HG03457 (cell line): ENCODE results near the gene HSPB3.
"Not testable (repeated sequence)": the region's sequence is repeated elsewhere in the genome, so short reads cannot be mapped to it uniquely, and the experiment has no call there.

ENCODE experiments used
- ATAC-seq: cut with Tn5 transposase; IDR thresholded peaks from one replicate; pipeline ENCODE4 v1.9.1; 2021; ENCODE audit warnings: moderate number of reproducible peaks; ENCODE audit not compliant: unreplicated experiment

Gene HSPB3, protein sequence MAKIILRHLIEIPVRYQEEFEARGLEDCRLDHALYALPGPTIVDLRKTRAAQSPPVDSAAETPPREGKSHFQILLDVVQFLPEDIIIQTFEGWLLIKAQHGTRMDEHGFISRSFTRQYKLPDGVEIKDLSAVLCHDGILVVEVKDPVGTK

DNA sequence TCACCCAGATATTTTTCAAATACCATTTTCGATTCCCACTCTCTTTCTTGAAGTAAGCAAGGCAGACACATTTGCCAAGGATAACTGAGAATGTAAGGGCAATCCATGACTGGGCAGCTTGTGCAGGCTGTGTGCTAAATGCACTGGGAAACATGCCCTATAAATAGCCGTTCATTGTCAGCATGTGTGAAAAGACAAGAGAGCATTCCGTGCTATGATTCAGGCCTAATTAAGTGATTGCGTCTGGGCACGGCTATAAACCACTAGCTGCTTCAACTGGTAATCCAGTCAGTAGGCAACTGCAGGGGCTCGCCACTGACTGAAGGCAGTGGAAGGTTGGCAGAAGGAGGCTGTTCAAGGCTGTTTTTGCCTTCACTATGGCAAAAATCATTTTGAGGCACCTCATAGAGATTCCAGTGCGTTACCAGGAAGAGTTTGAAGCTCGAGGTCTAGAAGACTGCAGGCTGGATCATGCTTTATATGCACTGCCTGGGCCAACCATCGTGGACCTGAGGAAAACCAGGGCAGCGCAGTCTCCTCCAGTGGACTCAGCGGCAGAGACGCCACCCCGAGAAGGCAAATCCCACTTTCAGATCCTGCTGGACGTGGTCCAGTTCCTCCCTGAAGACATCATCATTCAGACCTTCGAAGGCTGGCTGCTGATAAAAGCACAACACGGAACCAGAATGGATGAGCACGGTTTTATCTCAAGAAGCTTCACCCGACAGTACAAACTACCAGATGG is at the start of gene HSPB3:
TSS of gene HSPB3 (plus strand) at position 287 of the 745 bp plus-strand sequence. CDS start at position 378, 91 bp downstream.
- ATAC-seq, result no peak

DNA sequence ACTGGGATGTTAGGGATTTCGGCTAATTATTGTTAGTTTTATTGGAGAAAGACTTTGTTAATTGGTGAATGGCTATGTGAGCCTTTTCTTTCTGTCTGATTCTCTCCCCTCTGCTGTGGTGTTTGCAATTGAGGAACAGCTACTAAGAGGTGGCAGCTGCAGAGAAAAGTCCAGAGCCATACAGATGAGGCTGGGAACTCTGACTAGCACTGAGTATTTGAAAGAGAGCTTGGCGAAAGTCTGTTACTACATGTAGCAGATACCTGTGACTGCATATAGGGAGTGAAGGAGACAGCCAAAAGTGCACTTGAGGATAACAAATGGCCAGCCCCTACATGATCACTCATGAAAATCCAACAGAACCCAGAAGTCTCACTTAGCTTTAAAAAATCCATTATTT is 44.3 kb upstream of the HSPB3 start:
- no peak for ATAC-seq

DNA sequence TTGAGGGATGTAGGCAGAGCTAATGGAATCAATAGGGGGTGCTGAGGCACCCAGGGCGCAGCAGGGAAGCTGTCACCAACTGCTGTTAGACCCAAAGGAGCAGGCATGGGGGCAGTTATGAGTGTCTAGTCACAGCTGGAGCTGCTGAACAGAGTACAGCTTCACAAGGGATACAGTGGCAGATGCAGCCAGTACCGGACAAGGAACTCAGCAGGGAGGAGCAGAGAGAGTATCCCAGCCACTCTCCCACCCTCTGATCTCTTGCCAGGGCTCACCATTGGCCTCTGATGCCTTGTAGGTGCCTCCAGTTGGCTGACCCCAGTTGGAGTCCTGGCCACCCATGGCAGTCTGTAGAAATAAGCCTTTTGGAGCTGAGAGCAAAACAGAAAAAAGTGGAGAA is 42.6 kb upstream of the HSPB3 start:
- ATAC-seq, result no peak

DNA sequence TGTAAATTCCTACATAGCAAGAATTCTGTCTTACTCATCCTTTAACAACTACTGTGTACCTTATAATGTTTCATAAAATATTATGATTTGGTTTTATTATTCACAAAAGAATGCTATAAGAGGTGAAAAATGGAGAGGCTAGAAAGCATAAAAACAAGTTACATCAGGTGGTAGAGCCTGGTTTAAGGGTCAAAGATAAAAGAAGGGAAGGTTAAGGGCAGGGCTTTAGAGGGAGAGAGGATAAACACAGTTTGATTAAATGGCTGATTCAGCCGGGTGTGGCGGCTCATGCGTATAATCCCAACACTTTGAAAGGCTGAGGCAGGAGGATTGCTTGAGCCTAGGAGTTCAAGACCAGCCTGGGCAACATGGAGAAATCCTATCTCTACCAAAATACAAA is 40.4 kb upstream of the HSPB3 start:
- no peak for ATAC-seq

DNA sequence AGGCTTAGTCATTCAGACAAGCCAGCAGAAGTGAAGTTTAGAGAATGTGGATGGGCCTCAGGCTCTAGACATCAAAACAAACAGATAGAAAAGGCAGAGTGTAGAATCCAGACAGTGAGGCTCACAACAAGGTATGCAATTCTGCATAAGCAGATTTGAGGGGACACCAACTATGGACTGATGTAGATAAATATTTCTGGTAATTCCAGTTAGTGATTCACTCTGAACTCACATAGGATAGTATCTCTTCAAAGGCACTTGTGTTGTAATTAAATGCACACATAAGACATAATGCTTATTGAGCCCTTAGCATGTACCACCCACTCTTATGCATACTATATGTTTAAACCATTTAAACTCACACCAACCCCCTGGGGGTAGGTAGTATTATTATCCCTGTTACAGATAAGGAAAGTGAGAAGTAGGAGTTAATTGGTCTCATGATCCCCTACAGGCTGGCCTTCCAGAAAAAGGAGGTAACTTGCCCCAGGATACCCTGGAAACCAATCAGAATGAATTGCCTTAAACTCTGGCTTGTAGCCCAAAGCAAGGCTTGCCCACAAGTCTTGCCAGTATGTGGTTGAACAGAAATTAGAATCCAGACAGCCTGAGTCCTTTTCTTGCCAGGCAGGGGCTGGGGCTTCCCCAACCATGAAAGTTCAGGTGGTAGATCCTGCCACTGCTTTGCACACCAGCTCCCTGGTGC is 39.5 kb upstream of the HSPB3 start:
- ATAC-seq, result no peak

DNA sequence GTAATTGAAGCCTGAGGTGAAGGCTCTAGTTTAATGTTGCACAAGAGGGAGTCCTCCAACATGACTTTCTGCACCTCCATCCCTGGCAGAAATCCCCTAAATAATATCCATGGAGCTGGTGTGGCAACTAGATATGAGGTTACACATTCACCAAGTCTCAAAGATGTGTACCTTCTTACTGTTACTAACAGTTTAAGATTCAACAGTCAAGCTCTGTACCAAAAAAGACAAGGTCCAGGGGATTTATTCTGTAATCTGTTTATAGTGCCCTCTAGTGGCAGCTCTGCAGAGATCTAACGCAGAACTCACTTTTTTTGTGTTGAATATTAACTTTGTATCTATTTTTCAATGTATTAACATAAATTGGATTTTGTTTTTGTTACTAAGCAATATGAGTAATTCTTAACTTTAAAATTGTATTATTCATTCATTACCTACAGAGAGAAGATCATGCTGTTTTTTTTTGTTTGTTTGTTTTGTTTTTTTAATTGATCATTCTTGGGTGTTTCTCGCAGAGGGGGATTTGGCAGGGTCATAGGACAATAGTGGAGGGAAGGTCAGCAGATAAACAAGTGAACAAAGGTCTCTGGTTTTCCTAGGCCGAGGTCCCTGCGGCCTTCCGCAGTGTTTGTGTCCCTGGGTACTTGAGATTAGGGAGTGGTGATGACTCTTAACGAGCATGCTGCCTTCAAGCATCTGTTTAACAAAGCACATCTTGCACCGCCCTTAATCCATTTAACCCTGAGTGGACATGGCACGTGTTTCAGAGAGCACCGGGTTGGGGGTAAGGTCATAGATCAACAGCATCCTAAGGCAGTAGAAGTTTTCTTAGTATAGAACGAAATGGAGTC is 35.7 kb upstream of the HSPB3 start:
- not testable (repeated sequence) for ATAC-seq

DNA sequence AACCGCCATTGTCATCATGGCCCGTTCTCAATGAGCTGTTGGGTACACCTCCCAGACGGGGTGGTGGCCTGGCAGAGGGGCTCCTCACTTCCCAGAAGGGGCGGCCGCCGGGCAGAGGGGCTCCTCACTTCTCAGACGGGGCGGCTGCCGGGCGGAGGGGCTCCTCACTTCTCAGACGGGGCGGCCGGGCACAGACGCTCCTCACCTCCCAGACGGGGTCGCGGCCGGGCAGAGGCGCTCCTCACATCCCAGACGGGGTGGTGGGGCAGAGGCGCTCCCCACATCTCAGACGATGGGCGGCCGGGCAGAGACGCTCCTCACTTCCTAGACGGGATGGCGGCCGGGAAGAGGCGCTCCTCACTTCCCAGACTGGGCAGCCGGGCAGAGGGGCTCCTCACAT is 35.0 kb upstream of the HSPB3 start:
- ATAC-seq, result not testable (repeated sequence)

DNA sequence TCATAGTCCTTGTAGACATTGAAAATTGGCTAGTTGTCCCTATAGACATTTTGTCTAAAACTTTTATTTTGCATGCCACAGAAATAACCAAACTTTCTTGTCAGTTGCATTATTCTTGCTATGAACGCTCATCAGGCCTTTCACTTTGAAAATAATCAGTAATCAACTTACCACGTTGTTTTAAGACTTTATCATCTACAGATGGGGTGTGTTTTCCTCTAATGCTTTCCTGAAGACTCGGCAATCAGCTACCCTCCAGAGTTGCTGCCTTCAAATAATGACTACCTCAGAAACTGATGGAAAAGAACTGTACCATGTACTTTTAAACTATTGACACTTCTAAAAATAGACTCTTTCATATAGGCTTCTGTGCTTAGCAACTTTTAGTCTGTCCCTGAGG is 33.5 kb upstream of the HSPB3 start:
- no peak for ATAC-seq

DNA sequence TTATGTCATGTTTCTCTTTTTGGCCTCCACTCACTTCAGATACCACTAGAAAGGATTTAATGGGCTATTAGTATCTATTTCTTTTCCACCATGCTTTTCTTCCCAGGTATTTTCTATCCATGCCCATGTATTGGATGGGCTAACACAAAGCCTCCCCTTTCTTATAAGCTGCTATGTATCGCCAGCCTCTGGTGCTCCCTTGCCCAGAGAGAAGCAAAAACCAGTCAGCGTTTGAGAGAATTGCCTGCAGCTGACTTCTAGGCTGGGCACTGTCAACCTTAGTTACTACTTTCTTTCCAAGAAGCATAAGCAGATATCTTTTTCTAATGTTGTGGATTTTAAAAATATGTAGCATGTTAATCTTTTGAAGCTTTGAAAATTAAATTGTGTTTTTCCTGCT is 30.2 kb upstream of the HSPB3 start:
- ATAC-seq, result no peak

DNA sequence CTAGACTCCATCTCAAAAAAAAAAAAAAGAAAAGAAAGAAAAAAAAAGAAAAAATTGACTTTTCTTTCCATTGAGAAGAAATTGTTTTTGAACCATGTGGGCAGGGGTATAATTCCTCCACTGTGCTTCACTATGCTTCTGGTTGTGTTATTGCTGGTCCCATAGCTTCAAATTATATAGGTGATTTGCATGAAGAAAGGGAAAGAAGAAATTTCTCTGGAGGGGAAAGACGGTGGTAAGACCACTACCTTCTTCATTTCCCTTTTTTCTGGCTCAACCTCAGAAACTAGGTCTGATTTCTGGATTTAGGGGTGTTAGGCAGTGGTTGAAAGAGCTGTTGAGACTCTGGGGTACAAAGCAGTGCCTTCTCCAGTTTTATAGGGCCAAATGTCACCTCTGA is 29.3 kb upstream of the HSPB3 start:
- ATAC-seq, result no peak

DNA sequence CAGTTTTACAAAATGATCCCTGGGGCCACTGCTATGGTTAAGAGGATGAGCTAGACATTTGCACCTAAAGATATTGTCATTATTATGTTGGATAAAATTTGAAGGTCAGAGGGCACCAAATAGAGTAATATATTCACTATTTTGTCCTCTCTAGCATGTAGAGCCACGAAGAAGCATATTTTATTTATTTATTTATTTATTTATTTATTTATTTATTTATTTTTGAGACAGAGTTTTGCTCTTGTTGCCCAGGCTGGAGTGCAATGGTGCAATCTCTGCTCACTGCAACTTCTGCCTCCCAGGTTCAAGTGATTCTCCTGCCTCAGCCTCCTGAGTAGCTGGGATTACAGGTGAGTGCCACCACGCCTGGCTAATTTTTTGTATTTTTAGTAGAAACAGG is 20.8 kb upstream of the HSPB3 start:
- ATAC-seq, result not testable (repeated sequence)

DNA sequence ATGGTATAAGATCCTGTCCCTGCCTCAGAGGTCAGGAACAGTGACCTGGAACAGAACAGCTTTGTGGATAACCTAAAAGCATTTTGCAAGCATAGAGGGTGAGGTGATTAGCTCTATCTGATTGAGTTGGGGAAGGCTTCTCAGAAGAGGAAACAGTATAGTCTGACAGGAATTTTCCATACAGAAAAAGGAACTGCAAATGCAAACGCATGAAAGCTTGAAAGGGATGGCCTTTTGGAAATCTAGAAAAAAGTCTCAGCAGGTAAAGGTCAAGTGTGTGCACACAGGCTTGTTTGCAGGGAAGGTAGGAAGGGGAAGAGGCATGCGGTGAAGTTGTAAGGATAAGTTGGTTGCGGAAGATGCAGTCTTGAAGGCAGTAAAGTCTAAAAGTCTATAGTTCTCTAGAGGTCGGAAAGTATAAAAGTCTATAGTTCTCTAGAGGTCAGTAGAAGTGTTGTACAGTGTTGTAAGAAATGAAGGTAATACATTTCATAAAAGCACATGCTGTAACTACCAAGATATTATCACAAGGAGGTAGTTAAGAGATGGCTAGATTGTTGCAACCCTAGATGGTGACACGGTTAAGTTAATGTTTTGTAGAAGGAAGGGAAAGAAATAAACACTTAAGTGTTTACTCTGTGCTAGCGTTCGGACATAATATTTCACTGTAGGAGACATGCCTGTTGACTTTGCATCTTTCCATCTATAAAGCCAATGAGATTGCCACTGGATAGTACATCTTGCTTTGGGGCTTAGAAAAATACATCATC is 16.7 kb upstream of the HSPB3 start:
- ATAC-seq, result no peak

DNA sequence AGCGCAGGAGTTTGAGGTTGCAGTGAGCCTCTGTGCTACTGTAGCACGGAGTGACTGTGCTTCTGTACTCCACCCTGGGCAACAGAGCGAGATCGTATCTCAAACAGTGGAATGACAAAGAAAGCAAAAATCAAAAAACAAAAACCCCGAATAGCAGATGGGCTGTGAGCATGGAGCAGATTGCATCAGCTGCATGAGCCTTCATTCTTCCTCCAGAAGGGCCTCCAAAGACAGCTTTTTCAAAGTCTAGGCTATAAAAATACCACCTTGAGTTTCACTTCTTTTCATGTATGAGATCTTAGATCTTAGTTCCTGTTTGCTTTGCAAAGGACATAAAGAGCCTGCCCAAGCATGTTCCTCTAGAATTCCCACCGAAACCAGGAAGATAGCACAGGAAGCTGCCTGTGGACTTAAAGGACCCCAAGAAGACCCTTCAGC is 15.0 kb upstream of the HSPB3 start:
- ATAC-seq, result peak; percentile 86

DNA sequence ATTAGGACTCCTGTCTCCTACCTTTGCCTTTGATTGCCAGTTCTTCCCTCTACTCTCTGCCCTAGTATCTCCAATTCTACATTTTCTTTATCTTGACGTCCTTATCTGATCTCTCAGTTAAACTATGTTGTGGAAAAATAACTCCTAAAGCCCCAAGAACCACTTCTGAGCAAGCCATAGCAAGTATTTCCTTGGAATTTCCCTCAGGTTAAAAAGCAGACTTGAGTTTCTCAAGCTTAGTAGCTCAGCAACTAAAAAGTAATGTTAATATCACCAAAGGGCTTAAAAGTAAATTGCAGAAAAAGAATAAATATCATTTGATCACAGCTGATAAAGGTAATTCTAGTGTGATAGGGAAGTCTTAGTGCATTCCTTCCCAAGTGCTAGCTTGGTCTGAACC is 13.2 kb upstream of the HSPB3 start:
- ATAC-seq, result no peak

DNA sequence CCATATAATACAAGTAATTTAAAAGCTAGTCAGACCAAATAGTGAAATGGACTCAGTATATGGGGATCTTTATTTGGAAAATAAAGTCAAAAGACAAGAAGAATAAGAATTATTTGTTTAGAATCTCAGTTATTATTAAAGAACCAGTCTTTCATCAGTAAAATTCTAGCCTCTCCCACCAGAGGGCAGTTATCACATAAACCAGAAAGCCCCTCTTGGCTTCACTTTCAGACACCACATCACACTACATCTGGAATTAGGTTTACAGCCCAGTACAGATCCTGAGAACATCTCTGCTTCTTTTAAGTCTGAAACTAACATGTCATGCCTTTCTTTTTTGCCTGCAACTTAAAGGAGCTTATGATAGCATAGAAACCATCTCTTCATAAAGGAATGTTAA is 12.2 kb upstream of the HSPB3 start:
- ATAC-seq, result no peak

DNA sequence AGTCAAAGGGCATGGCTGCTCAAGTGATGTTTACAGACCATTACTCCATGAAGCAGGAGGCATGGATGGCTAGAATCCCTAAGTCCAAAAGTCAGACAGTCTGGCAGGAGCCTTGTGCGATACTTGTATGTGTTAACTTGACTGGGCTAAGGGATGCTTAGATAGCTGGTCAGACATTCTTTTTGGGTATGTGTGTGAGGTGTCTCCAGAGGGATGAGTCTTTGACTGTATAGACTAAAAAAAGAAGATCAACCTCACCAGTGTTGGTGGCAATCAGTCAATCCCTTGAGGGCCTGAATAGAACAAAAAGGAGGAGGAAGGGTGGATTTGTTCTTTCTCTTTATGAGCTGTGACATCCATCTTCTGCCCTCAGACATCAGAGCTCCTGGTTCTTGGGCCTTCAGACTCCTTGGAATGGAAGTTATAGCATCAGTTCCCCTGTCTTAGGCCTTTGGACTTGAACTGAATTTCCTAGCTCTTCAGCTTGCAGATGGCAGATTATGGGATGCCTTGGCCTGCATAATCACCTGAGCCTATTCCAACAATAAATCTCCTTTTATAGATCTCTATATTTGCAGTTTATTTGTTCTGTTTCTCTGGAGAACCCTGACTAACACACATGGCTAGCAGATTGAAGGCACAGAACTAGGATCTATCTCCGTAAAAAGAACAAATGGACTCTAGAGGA is 9.7 kb upstream of the HSPB3 start:
- ATAC-seq, result no peak

DNA sequence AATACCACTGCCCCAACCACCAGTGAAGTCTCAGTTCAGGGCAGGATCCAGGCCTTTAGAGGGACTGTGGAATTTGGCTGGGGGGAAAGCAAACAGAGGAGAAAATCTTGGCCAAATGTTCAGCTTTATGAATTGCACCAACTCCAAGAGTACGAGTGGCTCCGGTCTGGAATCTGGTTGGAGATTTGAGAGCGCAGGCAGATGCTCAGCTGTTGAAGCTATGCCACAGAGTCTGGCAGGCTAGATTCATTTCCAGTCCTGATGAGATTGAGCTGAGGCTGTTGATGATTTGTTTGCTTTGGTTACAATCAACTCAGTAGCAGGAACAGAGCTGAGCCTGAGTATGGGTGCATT is 9.1 kb upstream of the HSPB3 start:
- ATAC-seq, result no peak

DNA sequence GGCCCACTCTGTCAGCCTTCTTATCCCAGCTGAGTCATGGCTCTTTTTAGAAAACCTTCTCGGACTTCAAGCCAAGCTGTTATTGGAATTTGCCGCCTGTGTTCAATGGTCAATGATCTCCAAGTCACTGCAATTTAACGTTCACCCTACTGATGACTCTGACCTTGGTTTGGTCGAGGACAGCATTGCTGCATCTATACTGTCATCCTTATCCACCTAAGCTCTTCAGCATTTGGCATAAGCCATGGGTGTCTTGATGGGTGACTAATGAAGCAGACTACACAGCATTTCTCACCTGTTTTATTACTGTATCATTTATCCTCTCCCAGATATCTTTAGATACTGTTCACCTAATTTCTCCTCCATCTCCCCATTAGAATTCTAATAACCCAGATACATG is 5.6 kb upstream of the HSPB3 start:
- no peak for ATAC-seq

DNA sequence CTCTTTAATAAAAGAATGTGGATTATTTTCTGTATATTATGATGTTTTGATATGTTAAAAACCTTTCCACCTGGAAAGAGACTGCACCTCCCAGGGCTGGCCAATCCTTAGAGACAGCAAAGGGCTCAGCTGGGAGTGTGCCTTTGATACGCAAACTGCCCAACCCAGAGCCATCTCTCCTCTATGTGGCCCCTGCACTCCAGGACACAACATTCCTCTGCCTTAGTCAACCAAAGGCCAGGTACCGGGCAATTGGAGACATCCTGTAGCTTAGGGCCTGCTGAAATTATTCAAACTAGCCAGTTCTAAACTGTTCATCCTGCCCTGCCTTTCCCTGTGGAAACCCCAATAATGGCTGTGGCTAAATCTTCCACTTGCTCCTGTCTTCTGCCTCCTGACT is 5.0 kb upstream of the HSPB3 start:
- no peak for ATAC-seq

DNA sequence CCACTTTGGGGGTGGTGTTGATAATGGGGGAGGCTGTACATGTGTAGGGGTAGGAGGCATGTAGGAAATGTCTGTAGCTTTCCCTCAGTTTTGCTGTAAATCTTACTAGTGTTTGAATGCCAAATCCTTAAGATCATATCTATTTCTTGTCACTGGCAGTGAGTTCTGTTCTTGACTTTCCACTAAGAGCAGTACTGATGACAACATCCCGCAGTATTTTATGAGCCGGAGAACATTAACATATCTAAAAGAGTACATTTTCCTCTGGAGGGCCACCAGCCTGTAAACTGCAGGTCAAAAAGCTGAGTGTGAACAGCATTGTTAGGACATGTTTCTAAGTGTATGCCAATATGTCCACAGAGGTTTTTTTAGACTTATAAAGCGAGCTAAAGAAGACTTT is 2.5 kb upstream of the HSPB3 start:
- no peak for ATAC-seq
